Lower leg skin (tissue), 3 donors: ENCODE measurements around the gene ZNF280C.

Experiments used
- CTCF ChIP-seq, 3 donors: fragments of 450-650 bp; IDR thresholded peaks; one replicate each; pipeline ENCODE4 v1.5.1; 2016; ENCODE audit warnings: antibody characterized with exemption in 3 of 3, mild to moderate bottlenecking in 3 of 3, moderate library complexity in 2 of 3
- POLR2A ChIP-seq, 2 donors: fragments of 450-650 bp; IDR thresholded peaks; one replicate each; pipeline ENCODE4 v1.6.1; 2016 to 2017; ENCODE audit warnings: antibody characterized with exemption in 2 of 2, mild to moderate bottlenecking in 1 of 2, moderate library complexity in 1 of 2

GRCh38 chrX:130166503-130166777 is 102.3 kb downstream of the ZNF280C start:
- TF ChIP-seq CTCF (IDR thresholded peaks at IDR 0.05) (no peak), POLR2A (IDR thresholded peaks at IDR 0.05) (no peak)
